B cell (primary cell): ENCODE data around the gene MOK. TPM values are rescaled to one million over a fixed set of nuclear protein-coding genes. Genes with fewer than 3 reads are reported as not detected.

Experiments used
- ATAC-seq: fragments of 200-7000 bp; cut with Tn5 transposase; one replicate; pipeline ENCODE4 v1.10.0; 2021; ENCODE audit warnings: low read depth, mild to moderate bottlenecking, moderate number of reproducible peaks, moderate library complexity
- CTCF ChIA-PET: fragments of 350-600 bp; sonication (Branson Sonifier 250); formaldehyde crosslinking; loops from one replicate; lab custom pipeline; 2021; ENCODE audit warnings: antibody characterized with exemption, inconsistent platforms; lab: Charles Lee
- POLR2A ChIA-PET: fragments of 350-600 bp; sonication (Branson Sonifier 250); formaldehyde crosslinking; loops from one replicate; lab custom pipeline; 2021; ENCODE audit warnings: antibody characterized with exemption; lab: Charles Lee
- DNase-seq: peaks from one replicate; pipeline ENCODE4 v3.0.0; 2013
- H2AFZ ChIP-seq: 2 replicates; pipeline ENCODE4 v1.6.1; 2012; ENCODE audit warnings: mild to moderate bottlenecking, low read depth, low read length; ENCODE audit not compliant: insufficient read depth, poor library complexity, severe bottlenecking
- H3K27ac ChIP-seq, 2 donors: 1 replicate in 1 of 2; 2 replicates in 1 of 2; pipeline ENCODE4 v1.5.1; 2012 to 2013; ENCODE audit warnings: low read length in 2 of 2, mild to moderate bottlenecking in 2 of 2, moderate library complexity in 1 of 2
- H3K27me3 ChIP-seq, 4 experiments: fragments of 200-600 bp in 1 of 4; sonication (generic) in 1 of 4; replicated peaks in 1 of 4; 1 replicate in 2 of 4; 2 replicates in 2 of 4; pipeline versions ENCODE4 v1.6.1 to v1.7.0; 2013 to 2016; ENCODE audit warnings: low read length in 3 of 4, mild to moderate bottlenecking in 2 of 4, mixed read lengths in 1 of 4, moderate library complexity in 1 of 4; ENCODE audit not compliant: insufficient read depth in 4 of 4, control insufficient read depth in 3 of 4; ENCODE audit errors: control extremely low read depth in 1 of 4
- H3K36me3 ChIP-seq, 2 experiments: replicated peaks in 1 of 2; 1 replicate in 1 of 2; 2 replicates in 1 of 2; pipeline versions ENCODE4 v1.6.1 to v1.7.1; 2013; ENCODE audit warnings: low read length in 1 of 2; ENCODE audit not compliant: insufficient read depth in 2 of 2, control insufficient read depth in 1 of 2; ENCODE audit errors: control extremely low read depth in 1 of 2, extremely low read depth in 1 of 2
- H3K4me1 ChIP-seq, 2 donors: fragments of 200-600 bp in 1 of 2; sonication (generic) in 1 of 2; 1 replicate in 1 of 2; 2 replicates in 1 of 2; pipeline versions ENCODE4 v1.5.1 to v1.6.1; 2013 to 2017; ENCODE audit warnings: low read length in 2 of 2; ENCODE audit not compliant: control insufficient read depth in 2 of 2, insufficient read depth in 2 of 2
- H3K4me2 ChIP-seq: replicated peaks from 2 replicates; pipeline ENCODE3; 2012; ENCODE audit warnings: mild to moderate bottlenecking, low read depth, low read length; ENCODE audit not compliant: poor library complexity, severe bottlenecking
- H3K4me3 ChIP-seq, 5 experiments: fragments of 200-600 bp in 1 of 5; sonication (generic) in 1 of 5; 1 replicate in 3 of 5; 2 replicates in 2 of 5; pipeline versions ENCODE4 v1.5.1 to v1.7.0; 2011 to 2016; ENCODE audit warnings: low read length in 4 of 5, mild to moderate bottlenecking in 4 of 5, low read depth in 2 of 5, control low read depth in 1 of 5, moderate library complexity in 1 of 5; ENCODE audit not compliant: insufficient read depth in 1 of 5; ENCODE audit errors: control extremely low read depth in 1 of 5, extremely low read depth in 1 of 5
- H3K79me2 ChIP-seq: fragments of 200-600 bp; sonication (generic); one replicate; pipeline ENCODE4 v1.6.0; 2016; ENCODE audit warnings: low read length; ENCODE audit not compliant: control insufficient read depth, insufficient read depth
- H3K9ac ChIP-seq: fragments of 200-600 bp; sonication (generic); 2 replicates; pipeline ENCODE4 v1.6.1; 2017; ENCODE audit warnings: mild to moderate bottlenecking, low read length, moderate library complexity
- H3K9me3 ChIP-seq, 3 donors: one replicate each; pipeline versions ENCODE4 v1.6.1 to v1.7.1; 2013; ENCODE audit warnings: low read length in 2 of 3; ENCODE audit not compliant: control insufficient read depth in 2 of 3, insufficient read depth in 1 of 3; ENCODE audit errors: control extremely low read depth in 1 of 3
- H4K20me1 ChIP-seq: 2 replicates; pipeline ENCODE4 v1.6.0; 2012; ENCODE audit warnings: mild to moderate bottlenecking, low read length; ENCODE audit not compliant: insufficient read depth, control insufficient read depth, poor library complexity, severe bottlenecking
- H3K27ac Mint-ChIP-seq: one replicate; pipeline ENCODE4 v1.8.0; 2021; ENCODE audit warnings: mixed read lengths
- H3K27me3 Mint-ChIP-seq: one replicate; pipeline ENCODE4 v1.8.0; 2021; ENCODE audit warnings: mixed read lengths
- H3K4me1 Mint-ChIP-seq: one replicate; pipeline ENCODE4 v1.8.0; 2021; ENCODE audit warnings: mixed read lengths
- H3K4me3 Mint-ChIP-seq: one replicate; pipeline ENCODE4 v1.8.0; 2021; ENCODE audit warnings: mixed read lengths
- H3K9me3 Mint-ChIP-seq: one replicate; pipeline ENCODE4 v1.8.0; 2022; ENCODE audit warnings: mixed read lengths; ENCODE audit not compliant: insufficient read depth
- CTCF ChIP-seq: fragments of 200-600 bp; IDR thresholded peaks from one replicate; pipeline ENCODE4 v1.8.0; 2022; ENCODE audit warnings: antibody characterized with exemption, mild to moderate bottlenecking
- EZH2 ChIP-seq: IDR thresholded peaks from 2 replicates; pipeline ENCODE4 v1.6.1; 2012; ENCODE audit warnings: borderline replicate concordance, low read depth, mild to moderate bottlenecking, moderate library complexity, low read length; ENCODE audit not compliant: insufficient read depth, poor library complexity, severe bottlenecking
- WGBS: methylation state at CpG from one replicate; pipeline ENCODE4 v1.1.5; 2013; ENCODE audit warnings: missing lambda C conversion rate; ENCODE audit not compliant: insufficient coverage; 5-methylcytosine and 5-hydroxymethylcytosine counted together
- intact Hi-C: fragments of 100-400 bp; cut with micrococcal nuclease; formaldehyde crosslinking; loops from one replicate; pipeline ENCODE4 v1.10.0; 2022
- polyA plus RNA-seq: library from polyadenylated mRNA; depleted of rRNA; stranded (reverse); fragments of >200 nt; gene quantifications from 2 replicates; pipeline ENCODE4 v1.2.3, GENCODE V29; 2012
- total RNA-seq, 2 donors: library from RNA; stranded (reverse); fragments of 120-200 nt in 1 of 2; gene quantifications; 1 replicate in 1 of 2; 2 replicates in 1 of 2; pipeline versions ENCODE4 v1.2.3 to v1.2.4, GENCODE V29; 2013 to 2022

Gene MOK
- total and polyA plus RNA-seq, 2 donors (not counting 1 experiment from before 2014, with no cell fraction given): 1.2 to 3.0 TPM

- no peak for DNase-seq
- intact Hi-C loops: no loop called here
These were observed 123.8 kb downstream of the MOK start for GRCh38 chr14:102181187-102181586.

More at GRCh38 chr14:102181187-102181586, 123.8 kb downstream of the MOK start:
- Histone ChIP-seq H3K79me2 (peaks cover 95% of the 10 kb centered on the region), H2AFZ (no peak overlapping the region), H3K4me2 (no peak overlapping the region), H3K4me1 (peaks cover 6 to 8% of the 10 kb centered on the region in 2 donors), H3K36me3 (peaks cover 2 to 3% of the 10 kb centered on the region in 2 experiments), H3K9me3 (no peaks in the 10 kb centered on the region), H3K27me3 (no peaks in the 10 kb centered on the region), H3K4me3 (no peak overlapping the region), H3K9ac (no peak overlapping the region), H4K20me1 (peaks cover 95% of the 10 kb centered on the region), H3K27ac (no peak overlapping the region)
- H3K27me3 Mint-ChIP-seq: no peaks in the 10 kb centered on the region
- TF ChIP-seq CTCF (no peak), EZH2 (no peak)
- WGBS: no CpG with 5 or more reads among the region's 1 CpG
- peaks cover 48% of the 10 kb centered on the region for H3K4me1 Mint-ChIP-seq
- no peak overlapping the region for H3K27ac Mint-ChIP-seq
- H3K4me3 Mint-ChIP-seq: no peak overlapping the region
- H3K9me3 Mint-ChIP-seq: no peaks in the 10 kb centered on the region
- no peak for ATAC-seq
- ChIA-PET POLR2A (no interaction called here), CTCF (no interaction called here)
